SK-N-SH treated with all-trans-retinoic acid at 6 μM for 48 hours (cell line): Measurements from ENCODE around the gene FGD1.

Source experiments
- ATAC-seq: fragments of 200-7000 bp; cut with Tn5 transposase; 3 replicates; pipeline ENCODE4 v1.9.1; 2020; ENCODE audit warnings: mild to moderate bottlenecking, moderate library complexity
- ARNTL ChIP-seq: fragments of 450-650 bp; formaldehyde crosslinking; IDR thresholded peaks from 2 replicates; pipeline ENCODE4 v1.5.0; 2020; ENCODE audit warnings: low read depth, mild to moderate bottlenecking, moderate library complexity, borderline replicate concordance
- CREB5 ChIP-seq: fragments of 250-450 bp; sonication (Bioruptor Pico); IDR thresholded peaks from 2 replicates; pipeline ENCODE4 v1.5.1; 2020; ENCODE audit warnings: low read depth, mild to moderate bottlenecking, moderate library complexity
- CSDC2 ChIP-seq: fragments of 250-450 bp; sonication (Bioruptor Pico); IDR thresholded peaks from 2 replicates; pipeline ENCODE4 v1.5.0; 2020; ENCODE audit warnings: mild to moderate bottlenecking, moderate library complexity
- CSRNP3 ChIP-seq: fragments of 250-450 bp; sonication (Bioruptor Pico); IDR thresholded peaks from 2 replicates; pipeline ENCODE4 v1.5.1; 2021; ENCODE audit warnings: mild to moderate bottlenecking, moderate library complexity
- ISL1 ChIP-seq: fragments of 250-450 bp; sonication (Bioruptor Pico); IDR thresholded peaks from 2 replicates; pipeline ENCODE4 v2.1.2; 2022; ENCODE audit warnings: mild to moderate bottlenecking, moderate library complexity
- PATZ1 ChIP-seq: fragments of 250-450 bp; sonication (Bioruptor Pico); IDR thresholded peaks from 2 replicates; pipeline ENCODE4 v1.8.0; 2020; ENCODE audit warnings: mild to moderate bottlenecking, moderate library complexity, borderline replicate concordance
- POU6F1 ChIP-seq: fragments of 250-450 bp; sonication (Bioruptor Pico); IDR thresholded peaks from 2 replicates; pipeline ENCODE4 v1.8.0; 2021; ENCODE audit warnings: low read depth, mild to moderate bottlenecking, moderate library complexity, borderline replicate concordance
- RARB ChIP-seq: fragments of 250-450 bp; sonication (Bioruptor Pico); IDR thresholded peaks from 2 replicates; pipeline ENCODE4 v1.8.0; 2021; ENCODE audit warnings: mild to moderate bottlenecking, moderate library complexity
- TCF4 ChIP-seq: fragments of 250-450 bp; sonication (Bioruptor Pico); IDR thresholded peaks from 2 replicates; pipeline ENCODE4 v1.8.0; 2021; ENCODE audit warnings: mild to moderate bottlenecking, moderate library complexity, borderline replicate concordance
- ZFP3 ChIP-seq: fragments of 250-450 bp; sonication (Bioruptor Pico); IDR thresholded peaks from 2 replicates; pipeline ENCODE4 v1.5.0; 2020; ENCODE audit warnings: mild to moderate bottlenecking, moderate library complexity
- ZFP30 ChIP-seq: fragments of 450-650 bp; formaldehyde crosslinking; IDR thresholded peaks from 2 replicates; pipeline ENCODE4 v1.5.0; 2022; ENCODE audit warnings: mild to moderate bottlenecking, moderate library complexity
- ZNF565 ChIP-seq: fragments of 450-650 bp; formaldehyde crosslinking; conservative IDR thresholded peaks from 2 replicates; pipeline ENCODE4 v1.5.0; 2020; ENCODE audit warnings: low read depth, mild to moderate bottlenecking, moderate library complexity

FGD1 gene

GRCh38 chrX:54411732-54412131, 84.3 kb downstream of the FGD1 start (continued):
- no peak for TF ChIP-seq CREB5 (CRISPR knock-in tag)

- no peak for ATAC-seq
- no peak for TF ChIP-seq ZFP30 (CRISPR knock-in tag)
- TF ChIP-seq RARB: no peak
- no peak for TF ChIP-seq ZFP3 (CRISPR knock-in tag)
- TF ChIP-seq PATZ1 (CRISPR knock-in tag): no peak
- no peak for TF ChIP-seq CSRNP3 (CRISPR knock-in tag)
Measured at GRCh38 chrX:54407266-54407665, 88.8 kb downstream of the FGD1 start.

- no peak for ATAC-seq
Measured at GRCh38 chrX:54397113-54397512, 98.9 kb downstream of the FGD1 start.

More at GRCh38 chrX:54397113-54397512, 98.9 kb downstream of the FGD1 start:
- TF ChIP-seq RARB (no peak), ARNTL (CRISPR knock-in tag) (no peak), CSDC2 (no peak), ISL1 (no peak), POU6F1 (CRISPR knock-in tag) (no peak), CREB5 (CRISPR knock-in tag) (no peak), ZNF565 (CRISPR knock-in tag) (no peak), TCF4 (CRISPR knock-in tag) (no peak)
- TF ChIP-seq, all 23 proteins: peak for 0
